Left forelimb (tissue), 1 donor: ENCODE results near the gene CALCOCO1.
"Not testable (repeated sequence)": the region's sequence is repeated elsewhere in the genome, so short reads cannot be mapped to it uniquely, and the experiment has no call there.

Experiments used
- DNase-seq: peaks from one replicate; pipeline ENCODE4 v3.0.0-alpha.2; 2018; ENCODE audit warnings: low spot score

Gene CALCOCO1

GRCh38 chr12:53733051-53733806 is 6.0 kb upstream of the CALCOCO1 start:
- no peak for DNase-seq

DNA sequence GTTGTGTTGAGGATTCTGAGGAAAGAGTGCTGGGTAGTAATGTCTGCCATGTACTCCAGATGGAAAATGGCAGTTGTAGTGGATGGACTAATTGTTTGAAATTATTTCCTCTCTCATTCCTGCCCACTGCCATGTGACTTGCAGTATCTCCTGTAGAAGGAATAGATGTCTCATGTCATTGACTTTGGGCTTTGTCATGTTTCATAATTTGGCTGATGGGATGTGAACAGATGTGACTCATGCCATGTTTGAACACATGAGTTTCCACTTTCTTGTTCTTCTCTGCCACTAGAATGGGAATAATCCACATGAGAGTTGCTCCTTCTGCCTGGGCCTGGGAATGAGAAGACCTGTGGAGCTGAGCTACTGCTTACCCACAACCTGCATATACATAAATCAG is 2.4 kb upstream of the CALCOCO1 start:
- no peak for DNase-seq

GRCh38 chr12:53728206-53728605 is 954 bp upstream of the CALCOCO1 start:
- DNase-seq = no peak

- DNase-seq = no peak
These were observed 324 bp downstream of the CALCOCO1 start for GRCh38 chr12:53726946-53727309.

GRCh38 chr12:53726341-53726740 is 911 bp downstream of the CALCOCO1 start:
- no peak for DNase-seq

GRCh38 chr12:53725824-53726223 is 1.4 kb downstream of the CALCOCO1 start:
- DNase-seq = no peak

- no peak for DNase-seq
These were observed 4.7 kb downstream of the CALCOCO1 start for GRCh38 chr12:53722450-53723041.

DNA sequence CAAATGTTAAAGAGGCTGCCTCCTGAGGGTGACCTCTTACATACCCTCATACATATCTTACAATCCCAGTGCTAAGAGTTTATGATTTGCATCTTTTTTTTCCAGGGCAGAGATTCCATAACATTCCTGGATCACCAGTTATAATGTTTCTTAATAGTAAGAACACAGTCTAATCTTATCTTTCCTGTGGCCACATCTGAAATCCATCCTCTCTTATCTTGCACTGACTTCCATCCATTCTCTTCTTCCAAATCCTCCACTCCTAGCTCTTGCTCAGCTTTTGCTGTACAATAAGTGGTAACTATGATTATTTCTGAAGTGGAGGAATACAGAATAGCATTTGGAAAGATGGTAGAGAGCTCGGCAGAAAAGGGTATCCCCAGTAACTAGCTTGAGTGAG is 6.3 kb downstream of the CALCOCO1 start:
- no peak for DNase-seq

GRCh38 chr12:53719649-53720048 is 7.6 kb downstream of the CALCOCO1 start:
- DNase-seq = no peak

DNA sequence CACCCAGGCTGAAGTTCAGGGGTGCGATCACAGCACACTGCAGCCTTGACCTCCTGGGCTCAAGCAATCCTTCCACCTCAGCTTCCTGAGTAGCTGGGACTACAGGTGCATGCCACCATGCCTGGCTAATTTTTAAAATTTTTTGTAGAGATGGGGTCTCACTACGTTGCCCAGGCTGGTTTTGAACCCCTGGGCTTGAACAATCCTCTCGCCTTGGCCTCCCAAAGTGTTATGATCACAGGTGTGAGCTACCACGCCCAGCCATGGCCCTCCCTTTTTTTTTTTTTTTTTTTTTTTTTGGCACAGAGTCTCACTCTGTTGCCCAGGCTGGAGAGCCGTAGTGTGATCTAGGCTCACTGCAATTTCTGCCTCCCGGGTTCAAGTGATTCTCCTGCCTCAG is 8.7 kb downstream of the CALCOCO1 start:
- not testable (repeated sequence) for DNase-seq

GRCh38 chr12:53717319-53717718 is 9.9 kb downstream of the CALCOCO1 start:
- no peak for DNase-seq

DNA sequence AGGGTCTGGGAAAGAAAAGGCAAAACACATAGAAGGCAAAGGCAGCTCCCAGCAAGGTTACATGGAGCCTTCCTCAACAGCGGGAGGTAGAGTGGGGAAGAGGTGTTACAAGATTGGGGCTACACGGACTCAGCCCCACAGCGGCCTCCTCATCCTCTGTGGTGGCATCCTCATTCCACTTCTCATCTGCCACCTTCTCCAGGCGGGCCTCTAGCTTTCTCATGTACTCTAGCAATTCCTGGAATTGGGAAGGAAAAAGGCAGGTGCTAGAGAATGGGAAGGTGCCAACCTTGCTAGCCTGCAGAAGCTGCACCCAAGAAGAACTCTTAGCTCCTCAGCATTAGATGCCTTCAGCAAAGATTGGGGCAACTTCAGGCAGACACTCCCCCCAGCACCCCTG is 13.2 kb downstream of the CALCOCO1 start:
- DNase-seq = no peak

- DNase-seq = no peak
These were observed 13.7 kb downstream of the CALCOCO1 start for GRCh38 chr12:53713516-53713915.

- DNase-seq = no peak
These were observed 15.1 kb downstream of the CALCOCO1 start for GRCh38 chr12:53712059-53712643.

DNA sequence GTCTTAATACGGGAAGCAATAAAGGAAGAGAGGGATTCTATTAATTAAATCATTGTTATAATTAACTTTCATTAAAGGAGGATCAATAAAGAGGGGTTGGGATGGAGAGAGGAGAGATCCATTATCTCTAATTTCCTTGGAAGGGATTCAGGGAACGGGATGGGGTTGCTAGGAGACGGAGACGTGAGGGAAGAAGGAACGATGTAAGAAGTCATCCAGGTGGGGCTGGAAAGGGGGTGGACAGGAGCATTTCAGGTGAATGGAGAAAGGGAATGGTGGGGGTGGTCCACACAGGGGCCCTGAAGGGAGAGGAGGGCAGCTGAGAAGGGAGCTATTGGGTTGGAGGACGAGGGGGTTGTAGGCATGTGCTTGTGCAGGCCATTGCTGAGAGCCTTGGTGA is 17.2 kb downstream of the CALCOCO1 start:
- DNase-seq = no peak

GRCh38 chr12:53709671-53710070 is 17.6 kb downstream of the CALCOCO1 start:
- DNase-seq = no peak

- no peak for DNase-seq
These were observed 21.2 kb downstream of the CALCOCO1 start for GRCh38 chr12:53706080-53706479.

- no peak for DNase-seq
These were observed 23.5 kb downstream of the CALCOCO1 start for GRCh38 chr12:53703756-53704155.

- DNase-seq = peak; percentile 87
These were observed 25.6 kb downstream of the CALCOCO1 start for GRCh38 chr12:53701518-53702264.

DNA sequence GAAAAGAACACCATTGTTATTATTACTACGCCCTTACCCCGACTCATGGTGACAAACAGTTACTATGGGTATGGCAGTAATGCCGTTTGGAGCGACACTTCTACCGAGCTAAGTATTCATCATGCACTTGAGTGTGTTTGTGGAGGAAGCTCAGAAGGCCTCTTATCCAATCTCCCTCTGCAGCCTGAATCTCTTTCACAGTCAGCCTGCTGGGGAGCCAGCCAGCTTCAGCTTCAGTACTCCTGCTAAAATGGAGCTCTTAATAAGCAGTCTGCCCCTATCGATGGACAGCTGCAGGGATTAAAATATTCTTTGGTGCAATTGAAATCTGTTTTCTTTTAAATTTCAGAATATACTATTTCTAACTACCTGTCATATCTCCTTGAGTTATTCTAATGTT is 26.7 kb downstream of the CALCOCO1 start:
- DNase-seq = no peak

DNA sequence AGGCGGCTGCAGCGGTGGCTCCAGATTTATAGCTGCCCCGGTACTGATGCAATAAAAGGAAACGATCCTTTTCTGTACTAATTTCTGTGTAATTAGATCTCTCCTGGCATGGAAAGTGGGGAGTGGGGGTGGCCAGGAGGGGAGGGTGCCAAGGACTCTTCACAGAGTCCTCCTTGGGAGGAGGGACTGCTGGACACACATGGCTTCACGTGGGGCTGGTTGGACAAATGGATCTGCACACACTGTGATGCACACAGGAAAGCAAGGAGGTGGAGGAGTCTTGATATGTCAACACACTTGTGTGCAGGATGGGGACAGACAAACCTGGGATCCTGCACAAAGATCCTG is 27.6 kb downstream of the CALCOCO1 start:
- no peak for DNase-seq

DNA sequence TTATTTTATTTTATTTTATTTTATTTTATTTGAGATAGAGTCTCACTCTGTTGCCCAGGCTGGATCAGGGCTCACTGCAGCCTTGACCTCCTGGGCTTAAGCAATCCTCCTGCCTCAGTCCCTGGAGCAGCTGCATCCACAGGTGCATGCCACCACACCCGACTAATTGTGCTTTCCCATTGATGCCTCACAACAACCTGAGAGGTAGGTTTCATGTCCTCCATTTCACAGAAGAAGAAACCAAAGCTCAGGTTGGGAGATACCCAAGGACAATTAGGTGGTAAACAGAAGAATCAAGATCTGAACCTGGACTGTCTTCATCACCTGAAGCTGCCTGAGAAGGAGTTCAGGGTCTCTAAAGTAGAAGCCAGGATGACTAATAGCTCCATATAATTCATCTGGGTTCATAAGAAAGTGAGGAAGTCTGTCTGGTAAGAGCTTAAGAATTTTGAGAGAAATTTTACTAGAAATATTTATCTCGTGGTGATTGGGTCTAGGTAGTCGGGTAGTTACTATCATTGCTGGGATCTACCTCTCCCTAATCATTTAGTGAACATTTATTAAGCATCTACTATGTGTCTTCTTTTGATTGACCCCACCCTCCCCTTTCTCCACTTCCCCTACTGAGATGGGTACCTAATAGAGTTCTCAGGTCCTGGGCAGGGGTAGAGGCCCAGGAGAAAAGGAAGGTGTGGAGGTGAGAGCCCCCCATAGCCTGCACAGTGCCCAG is 28.1 kb downstream of the CALCOCO1 start:
- no peak for DNase-seq
